Islet of Langerhans (tissue), 1 donor: Measurements from ENCODE around the gene TBX21.
"Not testable (repeated sequence)": the region's sequence is repeated elsewhere in the genome, so short reads cannot be mapped to it uniquely, and the experiment has no call there.

Experiments
- FAIRE-seq: peaks from one replicate; lab custom pipeline; 2011; peaks lifted over from hg19 to GRCh38; lab: Jason Lieb, UNC

The TBX21 gene

DNA sequence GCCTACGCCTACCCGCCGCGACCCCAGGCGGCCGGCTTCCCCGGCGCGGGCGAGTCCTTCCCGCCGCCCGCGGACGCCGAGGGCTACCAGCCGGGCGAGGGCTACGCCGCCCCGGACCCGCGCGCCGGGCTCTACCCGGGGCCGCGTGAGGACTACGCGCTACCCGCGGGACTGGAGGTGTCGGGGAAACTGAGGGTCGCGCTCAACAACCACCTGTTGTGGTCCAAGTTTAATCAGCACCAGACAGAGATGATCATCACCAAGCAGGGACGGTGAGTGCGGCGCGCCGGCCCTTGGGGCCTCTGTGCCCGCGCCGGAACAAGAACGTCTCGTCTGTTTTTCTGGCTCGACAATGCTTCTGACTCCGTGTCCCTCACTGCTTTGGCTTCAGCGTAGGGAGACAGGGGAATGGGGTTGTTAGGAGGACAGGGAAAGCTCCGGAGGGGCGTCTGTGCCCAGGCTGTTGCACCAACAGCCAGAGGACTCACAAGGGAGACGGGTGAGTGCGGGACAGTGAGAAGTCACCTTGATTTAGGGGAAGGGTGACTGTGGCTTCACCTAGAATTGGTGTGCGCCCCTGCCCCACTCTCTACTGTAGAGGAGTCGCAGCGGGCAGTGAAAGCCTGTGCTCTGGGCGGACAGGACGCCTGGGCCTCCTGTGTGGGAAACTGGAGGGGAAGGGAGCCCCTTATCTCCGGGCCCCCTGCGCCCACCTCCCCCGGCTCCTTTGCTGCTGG, 806 bp downstream of the TBX21 start:
- no peak for FAIRE-seq

DNA sequence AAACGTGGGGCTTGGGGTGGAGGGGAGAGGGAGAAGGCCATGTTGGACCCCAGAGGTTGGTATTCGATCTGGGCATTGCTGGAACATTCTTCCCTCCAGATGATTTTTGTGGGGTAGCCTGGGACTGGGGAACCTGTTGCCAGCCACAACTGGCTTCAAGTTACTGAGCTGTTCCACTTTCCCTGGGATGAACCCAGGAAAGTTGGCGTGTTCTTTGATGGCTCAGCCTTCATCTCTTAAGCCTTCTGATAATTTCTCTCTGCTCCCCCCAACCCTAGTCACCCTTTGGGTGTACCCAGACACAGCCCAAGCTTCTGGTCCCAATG, 2.1 kb downstream of the TBX21 start:
- FAIRE-seq: no peak

DNA sequence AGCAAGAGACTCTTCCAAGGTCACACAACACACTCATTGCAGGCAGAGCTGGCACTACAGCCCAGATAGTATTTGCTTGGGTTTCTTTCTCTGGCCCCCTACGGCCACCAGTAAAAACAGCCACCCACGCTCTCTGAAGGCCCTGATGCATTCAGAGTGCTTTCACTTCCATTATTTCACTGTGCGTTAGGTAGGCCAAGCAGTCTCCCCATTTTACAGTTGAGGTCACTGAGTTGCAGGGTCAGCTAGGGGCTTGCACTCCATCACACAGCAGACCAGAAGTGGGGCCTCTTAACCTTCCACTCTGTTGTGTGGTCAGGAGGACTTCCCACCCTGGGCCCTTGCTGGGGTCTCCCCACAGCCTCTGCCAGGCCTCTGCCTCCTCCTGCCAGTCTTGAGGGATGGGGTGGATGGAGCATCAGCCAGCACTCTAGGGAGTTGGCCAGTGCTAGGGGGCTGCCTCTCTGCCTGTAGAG, 2.5 kb downstream of the TBX21 start:
- no peak for FAIRE-seq

DNA sequence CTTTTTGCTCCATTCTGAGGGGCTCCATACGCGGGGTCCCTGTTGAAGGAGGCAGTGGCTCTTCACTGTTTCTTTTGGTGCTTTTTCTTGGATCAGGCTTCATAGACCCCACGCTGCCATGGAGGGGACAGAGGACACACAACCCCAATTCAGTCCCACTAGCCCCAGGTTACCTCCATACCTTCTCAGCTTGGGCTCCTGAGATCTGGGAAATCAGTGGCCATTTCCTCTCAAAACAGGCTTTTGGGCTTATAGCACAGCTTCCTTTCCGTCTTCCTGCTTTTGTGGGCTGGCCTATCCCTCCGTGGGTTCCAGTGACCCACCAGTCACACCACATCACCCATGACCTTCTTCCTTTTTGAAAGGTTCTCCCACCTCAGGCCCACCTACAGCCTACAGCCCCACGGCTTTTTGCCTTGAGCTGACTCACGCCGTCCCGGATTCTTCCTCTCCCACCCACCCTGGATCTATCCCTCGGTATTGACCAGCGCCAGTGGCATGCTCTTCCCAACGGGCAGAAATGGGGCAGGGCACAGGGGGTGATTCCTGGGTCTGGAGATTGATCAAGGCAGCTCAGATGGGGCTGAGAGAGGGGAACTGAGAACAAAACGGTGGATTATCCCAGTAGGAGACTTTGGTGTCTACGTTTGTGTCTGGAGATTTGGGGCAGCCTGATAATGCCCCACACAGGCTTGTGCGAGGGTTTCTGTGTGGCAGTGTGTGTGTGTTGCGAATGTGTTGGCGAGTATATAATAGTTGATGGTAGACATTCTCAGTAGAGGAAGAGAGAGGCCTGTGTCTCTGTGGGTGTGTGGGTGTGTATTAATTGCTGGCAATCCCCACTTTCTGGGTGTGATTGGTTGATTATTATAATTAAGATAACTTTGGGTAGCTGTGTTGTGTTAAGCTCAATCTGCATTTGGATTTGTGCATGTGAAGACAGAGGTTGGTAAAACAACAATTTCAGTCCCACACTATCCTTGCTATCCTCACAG, 3.8 kb downstream of the TBX21 start:
- FAIRE-seq: no peak

DNA sequence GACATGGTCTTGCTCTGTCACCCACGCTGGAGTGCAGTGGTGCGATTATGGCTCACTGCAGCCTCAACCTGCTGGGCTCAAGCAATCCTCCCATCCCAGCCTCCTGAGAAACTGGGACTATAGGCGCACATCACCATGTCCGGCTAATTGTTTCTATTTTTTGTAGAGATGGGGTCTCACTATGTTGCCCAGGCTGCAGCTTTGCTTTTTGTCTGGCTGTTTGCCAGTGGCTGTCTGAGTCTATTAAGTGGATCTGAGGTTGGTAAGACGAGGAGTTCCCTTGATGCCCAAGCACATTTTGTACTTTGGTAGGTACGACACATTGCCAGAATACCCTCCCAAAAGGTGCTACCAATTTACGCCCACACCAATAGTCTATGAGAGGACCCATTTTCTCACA, 5.1 kb downstream of the TBX21 start:
- FAIRE-seq: no peak

DNA sequence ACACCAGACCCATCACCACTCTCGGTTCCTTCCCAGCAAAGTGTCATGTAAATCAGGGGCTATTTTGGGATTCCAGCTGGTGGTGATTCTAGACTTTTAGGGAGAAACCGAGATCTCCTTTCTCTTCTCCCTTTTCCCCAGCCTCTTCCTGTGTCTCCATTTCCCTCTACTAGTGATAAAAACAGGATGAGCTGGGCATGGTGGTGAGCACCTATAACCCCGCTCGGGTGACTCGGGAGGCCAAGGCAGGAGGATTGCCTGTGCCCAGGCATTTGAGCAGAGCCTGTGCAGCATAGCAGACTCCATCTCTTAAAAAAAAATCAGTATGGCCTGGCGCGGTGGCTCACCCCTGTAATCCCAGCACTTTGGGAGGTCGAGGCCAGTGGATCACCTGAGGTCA, 6.1 kb downstream of the TBX21 start:
- FAIRE-seq: no peak

DNA sequence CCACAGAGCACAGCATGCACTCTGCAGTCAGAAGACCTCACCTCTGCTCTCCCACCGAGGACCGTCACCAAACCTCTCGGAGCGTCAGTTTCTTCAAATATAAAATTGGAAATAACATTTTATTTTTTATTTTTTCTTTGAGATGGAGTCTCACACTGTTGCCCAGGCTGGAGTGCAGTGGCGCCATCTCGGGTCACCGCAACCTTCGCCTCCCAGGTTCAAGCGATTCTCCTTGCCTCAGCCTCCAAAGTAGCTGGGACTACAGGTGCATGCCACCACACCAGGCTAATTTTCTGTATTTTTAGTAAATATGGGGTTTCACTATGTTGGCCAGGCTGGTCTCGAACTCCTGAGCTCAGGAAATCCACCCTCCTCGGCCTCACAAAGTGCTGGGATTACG, 6.9 kb downstream of the TBX21 start:
- FAIRE-seq: not testable (repeated sequence)

DNA sequence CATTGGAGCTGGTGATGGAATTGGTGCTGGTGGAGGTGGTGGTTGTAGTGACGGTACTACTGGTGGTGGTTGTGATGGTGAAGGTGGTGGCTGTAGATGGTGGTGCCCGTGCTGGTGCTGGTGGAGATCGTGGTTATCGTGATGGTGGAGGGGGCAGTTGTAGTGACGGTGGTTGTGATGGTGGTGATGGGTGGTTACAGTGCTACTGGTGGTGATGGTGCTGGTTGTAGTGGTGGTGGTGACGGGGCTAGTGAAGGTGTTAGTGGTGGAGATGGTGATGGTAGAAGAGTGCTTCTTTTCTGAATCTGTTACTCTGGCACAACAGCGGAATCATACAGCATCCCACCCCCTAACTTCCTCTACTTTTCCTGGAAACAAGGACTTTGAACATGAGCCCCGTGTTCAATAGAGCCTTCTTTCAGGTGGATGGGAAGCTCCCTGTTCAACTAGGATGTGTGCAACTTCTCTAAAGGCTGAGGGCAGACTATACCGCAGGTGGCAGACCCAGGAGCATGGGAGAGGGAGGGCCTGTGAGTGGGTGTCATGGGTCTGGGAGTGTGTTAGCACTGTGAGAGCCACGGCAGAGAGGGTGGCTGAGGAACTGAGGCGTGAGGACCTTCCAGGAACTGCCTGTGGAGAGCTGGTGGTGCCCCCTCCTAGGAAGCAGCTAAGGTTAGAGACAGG, 8.2 kb downstream of the TBX21 start:
- no peak for FAIRE-seq

DNA sequence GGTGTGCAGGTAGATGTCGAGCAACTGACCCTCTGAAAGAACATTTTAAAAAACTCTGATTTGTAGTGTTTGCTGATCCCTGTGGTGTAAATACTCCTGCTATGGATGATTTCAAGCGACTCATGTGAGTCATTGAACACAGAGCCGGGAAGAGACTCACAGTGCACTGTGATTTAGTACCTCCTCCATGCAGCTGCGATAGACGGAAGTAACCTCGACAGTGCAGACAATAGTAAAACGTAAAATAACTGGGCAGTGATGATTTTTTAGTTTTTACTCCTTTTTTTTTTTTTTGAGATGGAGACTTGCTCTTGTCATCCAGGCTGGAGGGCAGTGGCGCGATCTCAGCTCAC, 8.7 kb downstream of the TBX21 start:
- no peak for FAIRE-seq

DNA sequence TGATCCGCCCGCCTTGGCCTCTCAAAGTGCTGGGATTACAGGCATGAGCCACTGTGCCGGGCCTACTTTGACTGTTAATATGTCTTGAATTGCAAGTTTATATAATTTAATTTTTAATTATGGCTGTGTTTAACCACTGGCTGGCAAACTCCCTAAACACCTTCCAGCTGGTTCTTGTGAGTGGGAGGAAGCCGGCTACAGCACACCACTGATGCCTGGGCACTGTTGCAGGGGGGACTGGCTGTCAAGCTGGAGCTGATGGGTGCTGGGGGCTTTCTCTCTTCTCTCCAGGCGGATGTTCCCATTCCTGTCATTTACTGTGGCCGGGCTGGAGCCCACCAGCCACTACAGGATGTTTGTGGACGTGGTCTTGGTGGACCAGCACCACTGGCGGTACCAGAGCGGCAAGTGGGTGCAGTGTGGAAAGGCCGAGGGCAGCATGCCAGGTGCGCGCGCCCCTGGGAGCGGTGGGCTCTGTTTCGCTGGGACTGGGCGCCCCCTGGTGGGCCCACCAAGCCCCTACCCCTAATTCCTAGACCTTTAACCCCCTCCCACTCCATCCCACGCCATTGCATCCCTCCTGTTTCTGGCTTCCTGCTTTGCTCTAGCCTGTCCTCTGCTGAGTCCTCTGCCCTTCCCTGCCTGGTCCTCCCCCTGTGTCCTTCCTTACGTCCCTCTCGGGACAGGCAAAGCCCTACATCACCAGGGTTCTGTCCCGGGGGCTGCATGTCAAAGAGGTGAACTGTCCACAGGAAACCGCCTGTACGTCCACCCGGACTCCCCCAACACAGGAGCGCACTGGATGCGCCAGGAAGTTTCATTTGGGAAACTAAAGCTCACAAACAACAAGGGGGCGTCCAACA, 9.5 kb downstream of the TBX21 start:
- FAIRE-seq: no peak

DNA sequence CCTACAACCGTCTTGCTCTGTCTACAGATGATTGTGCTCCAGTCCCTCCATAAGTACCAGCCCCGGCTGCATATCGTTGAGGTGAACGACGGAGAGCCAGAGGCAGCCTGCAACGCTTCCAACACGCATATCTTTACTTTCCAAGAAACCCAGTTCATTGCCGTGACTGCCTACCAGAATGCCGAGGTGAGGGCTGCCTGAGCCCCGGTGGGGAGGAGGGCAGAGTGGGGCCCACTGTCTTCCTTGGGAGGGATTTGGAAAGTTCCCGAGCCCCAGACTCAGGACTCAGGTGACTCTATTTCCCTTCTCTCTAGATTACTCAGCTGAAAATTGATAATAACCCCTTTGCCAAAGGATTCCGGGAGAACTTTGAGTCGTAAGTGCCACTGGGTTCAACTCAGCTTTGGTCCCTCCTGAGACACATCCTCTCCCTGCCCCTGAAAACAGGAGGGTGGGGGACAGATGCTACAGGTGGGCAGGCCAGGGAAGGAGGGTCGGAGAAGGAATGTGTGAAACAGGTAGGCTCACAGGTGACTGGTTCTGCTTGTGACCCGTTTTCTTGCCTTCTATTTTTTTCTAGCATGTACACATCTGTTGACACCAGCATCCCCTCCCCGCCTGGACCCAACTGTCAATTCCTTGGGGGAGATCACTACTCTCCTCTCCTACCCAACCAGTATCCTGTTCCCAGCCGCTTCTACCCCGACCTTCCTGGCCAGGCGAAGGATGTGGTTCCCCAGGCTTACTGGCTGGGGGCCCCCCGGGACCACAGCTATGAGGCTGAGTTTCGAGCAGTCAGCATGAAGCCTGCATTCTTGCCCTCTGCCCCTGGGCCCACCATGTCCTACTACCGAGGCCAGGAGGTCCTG, 11.4 kb downstream of the TBX21 start:
- FAIRE-seq: no peak

DNA sequence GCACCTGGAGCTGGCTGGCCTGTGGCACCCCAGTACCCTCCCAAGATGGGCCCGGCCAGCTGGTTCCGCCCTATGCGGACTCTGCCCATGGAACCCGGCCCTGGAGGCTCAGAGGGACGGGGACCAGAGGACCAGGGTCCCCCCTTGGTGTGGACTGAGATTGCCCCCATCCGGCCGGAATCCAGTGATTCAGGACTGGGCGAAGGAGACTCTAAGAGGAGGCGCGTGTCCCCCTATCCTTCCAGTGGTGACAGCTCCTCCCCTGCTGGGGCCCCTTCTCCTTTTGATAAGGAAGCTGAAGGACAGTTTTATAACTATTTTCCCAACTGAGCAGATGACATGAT, 12.0 kb downstream of the TBX21 start:
- FAIRE-seq: no peak

DNA sequence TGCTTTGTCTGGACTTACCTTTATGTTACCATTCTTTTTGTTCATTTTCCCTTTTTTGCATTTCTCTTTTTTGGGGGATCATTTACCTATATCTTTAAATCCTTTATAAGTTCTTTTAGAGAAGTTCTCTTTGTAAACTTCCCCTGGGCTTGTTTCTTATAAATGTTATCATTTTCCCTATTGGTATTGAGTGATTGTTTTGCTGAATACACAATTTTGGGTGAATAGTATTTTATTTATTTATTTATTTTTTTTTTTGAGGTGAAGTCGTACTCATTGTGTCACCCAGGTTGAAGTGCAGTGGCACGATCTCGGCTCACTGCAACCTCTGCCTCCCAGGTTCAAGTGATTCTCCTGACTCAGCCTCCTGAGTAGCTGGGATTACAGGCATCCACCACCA, 18.4 kb downstream of the TBX21 start:
- no peak for FAIRE-seq

DNA sequence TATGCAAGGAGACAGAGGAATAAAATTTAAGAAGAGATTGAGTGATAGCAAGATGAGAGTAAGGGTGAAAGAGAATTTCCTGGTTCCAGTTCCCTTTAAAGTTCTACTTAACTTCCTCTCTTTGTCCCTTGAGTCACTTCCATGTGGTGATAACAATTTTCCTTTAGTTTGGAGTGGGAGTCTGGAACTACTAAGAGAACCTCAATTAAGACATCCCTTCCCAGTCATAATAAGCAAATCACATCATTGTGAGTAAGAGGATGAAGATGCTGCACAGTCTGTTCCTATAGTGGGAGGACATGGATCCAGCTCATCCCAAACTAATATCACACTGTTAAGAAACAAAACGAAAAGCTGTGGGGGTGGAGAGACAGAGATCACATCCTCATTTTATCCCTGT, 24.4 kb downstream of the TBX21 start:
- FAIRE-seq: no peak

DNA sequence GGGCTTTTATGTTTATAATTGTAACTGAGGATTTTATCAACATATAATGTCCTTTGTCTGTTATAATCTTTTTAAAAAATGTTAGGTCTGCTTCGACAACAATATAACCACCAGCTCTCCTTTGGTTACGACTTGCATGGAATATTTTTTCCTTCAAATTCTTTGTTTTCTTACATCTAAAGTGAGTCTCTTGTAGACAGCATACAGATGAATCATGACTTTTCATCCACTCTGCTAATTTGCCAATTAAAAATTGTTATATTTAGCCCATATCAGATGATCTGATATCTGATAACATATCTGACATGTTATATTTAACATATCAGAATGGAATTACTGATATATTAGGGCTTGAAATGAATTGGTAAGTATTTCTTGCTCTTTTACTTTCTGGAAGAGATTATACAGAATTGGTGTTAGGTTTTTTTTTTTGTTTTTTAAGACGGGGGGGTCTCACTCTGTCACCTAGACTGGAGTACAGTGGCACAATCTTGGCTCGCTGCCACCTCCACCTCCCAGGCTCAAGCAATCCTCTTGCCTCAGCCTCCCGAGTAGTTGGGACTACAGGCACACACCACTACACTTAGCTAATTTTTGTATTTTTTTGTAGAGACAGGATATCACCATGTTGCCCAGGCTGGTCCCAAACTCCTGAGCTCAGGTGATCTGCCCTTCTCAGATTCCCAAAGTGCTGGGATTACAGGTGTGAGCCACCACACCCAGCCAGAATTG, 27.5 kb downstream of the TBX21 start:
- FAIRE-seq: no peak

DNA sequence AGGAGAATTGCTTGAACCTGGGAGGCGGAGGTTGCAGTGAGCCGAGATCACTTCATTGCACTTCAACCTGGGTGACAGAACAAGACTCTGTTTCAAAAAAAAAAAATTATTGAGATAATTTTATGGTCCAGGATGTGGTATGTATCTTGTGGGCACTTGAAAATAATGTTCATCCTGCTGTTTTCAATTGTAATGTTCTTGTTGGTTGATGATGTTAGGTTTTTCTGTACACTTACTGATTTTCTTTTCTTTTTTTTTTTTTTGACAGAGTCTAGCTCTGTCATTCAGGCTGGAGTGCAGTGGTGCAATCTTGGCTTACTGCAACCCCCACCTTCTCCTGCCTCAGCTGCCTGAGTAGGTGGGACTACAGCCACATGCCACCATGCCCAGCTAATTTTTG, 29.7 kb downstream of the TBX21 start:
- FAIRE-seq: no peak

DNA sequence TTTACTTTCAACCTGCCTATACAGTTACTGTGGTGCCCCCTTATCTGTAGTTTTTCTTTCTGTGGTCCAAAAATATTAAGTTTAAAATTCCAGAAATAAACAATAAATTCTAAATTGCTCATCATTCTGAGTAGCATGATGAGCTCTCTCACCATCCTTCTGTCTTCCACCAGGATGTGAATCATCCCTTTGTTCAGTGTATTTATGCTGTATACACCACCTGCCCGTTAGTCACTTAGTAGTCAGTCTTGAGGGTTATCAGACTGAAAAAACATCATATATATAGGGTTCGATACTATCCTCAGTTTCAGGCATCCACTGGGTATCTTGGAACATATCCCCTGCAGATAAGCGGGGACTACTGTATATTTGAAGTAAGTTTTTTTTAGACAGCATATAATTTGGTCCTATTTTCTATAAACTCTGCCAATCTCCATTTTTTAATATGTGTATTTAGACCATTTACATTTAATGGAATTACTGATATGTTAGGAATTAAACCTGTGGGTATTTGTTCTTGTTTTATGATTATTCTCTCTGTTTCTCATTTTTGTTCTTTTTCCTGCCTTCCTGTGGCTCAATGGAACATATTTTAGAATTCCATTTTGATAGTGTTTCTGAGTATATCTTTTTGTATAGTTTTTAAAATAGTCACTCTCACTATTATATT, 31.0 kb downstream of the TBX21 start:
- no peak for FAIRE-seq

DNA sequence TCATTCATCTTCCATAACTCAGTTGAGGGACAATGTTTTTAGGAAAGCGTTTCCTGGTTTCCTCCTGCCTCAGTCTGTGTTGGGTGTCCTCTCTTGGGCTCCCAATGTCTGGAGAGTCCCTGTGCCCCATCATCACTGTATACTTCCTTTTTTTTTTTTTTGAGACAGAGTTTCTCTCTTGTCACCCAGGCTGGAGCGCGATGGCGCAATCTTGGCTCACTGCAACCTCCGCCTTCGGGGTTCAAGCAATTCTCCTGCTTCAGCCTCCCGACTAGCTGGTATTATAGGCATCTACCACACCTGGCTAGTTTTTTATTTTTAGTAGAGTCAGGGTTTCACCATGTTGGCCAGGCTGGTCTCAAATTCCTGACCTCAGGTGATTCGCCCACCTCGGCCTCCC, 40.6 kb downstream of the TBX21 start:
- FAIRE-seq: not testable (repeated sequence)

DNA sequence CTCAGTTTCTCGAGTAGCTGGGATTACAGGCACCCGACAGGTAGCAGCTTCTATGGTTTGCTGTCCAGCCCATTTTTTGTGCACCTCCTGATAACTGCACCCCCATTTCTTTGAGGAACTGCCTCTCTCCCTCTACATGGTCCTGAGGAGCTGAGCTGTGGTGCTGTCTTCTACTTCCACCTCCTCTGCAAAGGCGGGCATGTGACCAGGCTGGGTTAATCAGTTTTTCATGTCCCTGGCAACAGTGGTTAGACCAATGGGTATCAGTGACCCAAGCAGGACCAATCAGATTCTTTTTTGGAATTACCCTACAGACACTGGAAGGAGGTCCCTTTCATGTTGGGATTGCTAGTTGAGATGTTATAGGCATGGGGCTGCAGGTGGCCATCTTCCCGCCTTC, 41.3 kb downstream of the TBX21 start:
- FAIRE-seq: no peak

DNA sequence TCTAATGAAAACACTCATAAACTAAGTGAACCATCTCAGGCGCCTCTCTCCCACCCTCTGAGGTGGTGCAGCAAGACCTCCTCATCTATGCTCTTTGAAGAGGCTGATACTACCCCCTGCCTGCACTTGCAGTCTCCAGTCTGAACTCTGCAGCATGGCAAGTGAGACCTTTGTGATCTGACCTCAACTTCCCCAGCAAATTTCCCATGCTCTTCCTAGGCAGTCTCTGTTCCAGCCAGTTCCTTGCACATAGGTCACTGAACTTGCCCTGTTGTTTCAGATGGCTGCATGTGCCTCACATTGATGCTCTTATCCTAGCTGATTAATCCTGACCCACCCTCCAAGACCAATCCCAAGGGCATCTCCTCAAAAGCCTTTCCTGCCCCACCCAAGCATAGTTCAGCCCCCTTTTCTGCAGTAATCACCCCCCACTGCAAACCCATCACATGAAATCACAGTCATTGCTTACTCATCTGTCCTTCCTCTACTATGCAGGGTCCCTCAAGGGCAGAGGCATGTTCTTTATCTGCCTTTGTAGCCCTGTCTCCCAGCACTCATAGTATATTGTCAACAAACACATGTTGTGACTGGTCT, 42.0 kb downstream of the TBX21 start:
- FAIRE-seq: no peak
